Neural cell (in vitro differentiated cells): ENCODE data around the gene GNG10. TPM values are rescaled to one million over a fixed set of nuclear protein-coding genes. Genes with fewer than 3 reads are reported as not detected.

Experiments
- H2AFZ ChIP-seq: fragments of 200-600, 300-800 bp; sonication (generic), shearing (Covaris generic); 2 replicates; pipeline ENCODE4 v1.6.0; 2014; ENCODE audit warnings: low read depth, mild to moderate bottlenecking, antibody characterized with exemption, low read length, moderate library complexity
- H3F3A ChIP-seq: fragments of 200-600 bp; shearing (Covaris generic); 2 replicates; pipeline ENCODE4 v1.6.1; 2016; ENCODE audit warnings: mild to moderate bottlenecking, moderate library complexity, mixed read lengths, antibody characterized with exemption, low read length; ENCODE audit not compliant: insufficient read depth, poor library complexity, severe bottlenecking
- H3K27ac ChIP-seq: fragments of 200-600, 300-800 bp; sonication (generic), shearing (Covaris generic); 2 replicates; pipeline ENCODE4 v1.5.1; 2014; ENCODE audit warnings: mild to moderate bottlenecking, low read length, moderate library complexity
- H3K27me3 ChIP-seq: fragments of 300-800, 200-600 bp; sonication (generic), shearing (Covaris generic); 2 replicates; pipeline ENCODE4 v1.6.0; 2014; ENCODE audit warnings: mild to moderate bottlenecking, low read depth, low read length, moderate library complexity; ENCODE audit not compliant: insufficient read depth
- H3K36me3 ChIP-seq: fragments of 300-800, 200-600 bp; sonication (generic), shearing (Covaris generic); 2 replicates; pipeline ENCODE4 v1.5.1; 2014; ENCODE audit warnings: mild to moderate bottlenecking, antibody characterized with exemption, low read length, moderate library complexity; ENCODE audit not compliant: insufficient read depth
- H3K4me2 ChIP-seq: fragments of 300-800, 200-600 bp; sonication (generic), shearing (Covaris generic); 2 replicates; pipeline ENCODE4 v1.6.0; 2014; ENCODE audit warnings: mild to moderate bottlenecking, low read length
- H3K4me3 ChIP-seq: fragments of 300-800, 200-600 bp; sonication (generic), shearing (Covaris generic); 2 replicates; pipeline ENCODE4 v1.5.1; 2014; ENCODE audit warnings: mild to moderate bottlenecking, low read length, moderate library complexity
- H3K79me2 ChIP-seq: fragments of 200-600 bp; shearing (Covaris generic); replicated peaks from 2 replicates; pipeline ENCODE4 v1.6.0; 2014; ENCODE audit warnings: mild to moderate bottlenecking, low read length, moderate library complexity; ENCODE audit not compliant: insufficient read depth
- H3K9ac ChIP-seq: fragments of 300-800, 200-600 bp; sonication (generic), shearing (Covaris generic); 2 replicates; pipeline ENCODE4 v1.6.1; 2016; ENCODE audit warnings: mild to moderate bottlenecking, low read length, mixed read lengths
- H3K9me2 ChIP-seq: fragments of 200-600 bp; shearing (Covaris generic); 2 replicates; pipeline ENCODE4 v1.6.1; 2016; ENCODE audit warnings: mild to moderate bottlenecking, low read length, mixed read lengths; ENCODE audit not compliant: insufficient read depth
- H3K9me3 ChIP-seq: fragments of 200-600, 300-800 bp; sonication (generic), shearing (Covaris generic); 2 replicates; pipeline ENCODE4 v1.6.1; 2016; ENCODE audit warnings: mild to moderate bottlenecking, mixed run types, low read length, moderate library complexity, mixed read lengths
- H4K20me1 ChIP-seq: fragments of 200-600 bp; shearing (Covaris generic); 2 replicates; pipeline ENCODE4 v1.6.1; 2016; ENCODE audit warnings: mild to moderate bottlenecking, mixed run types; ENCODE audit not compliant: insufficient read depth
- CTCF ChIP-seq: fragments of 450-650 bp; IDR thresholded peaks from 2 replicates; pipeline ENCODE4 v1.5.1; 2014; ENCODE audit warnings: antibody characterized with exemption, mild to moderate bottlenecking, moderate library complexity; ENCODE audit not compliant: poor library complexity, severe bottlenecking
- EP300 ChIP-seq: fragments of 450-650 bp; conservative IDR thresholded peaks from 2 replicates; pipeline ENCODE4 v1.6.1; 2014; ENCODE audit warnings: antibody characterized with exemption, mild to moderate bottlenecking, moderate library complexity; ENCODE audit not compliant: poor library complexity, severe bottlenecking
- EZH2 ChIP-seq: fragments of 200-600, 300-800 bp; shearing (Covaris generic), sonication (generic); IDR thresholded peaks from 2 replicates; pipeline ENCODE4 v1.6.1; 2014; ENCODE audit warnings: antibody characterized with exemption, low read length, borderline replicate concordance, mild to moderate bottlenecking; ENCODE audit not compliant: insufficient read depth, poor library complexity, severe bottlenecking
- MXI1 ChIP-seq: fragments of 450-650 bp; conservative IDR thresholded peaks from 2 replicates; pipeline ENCODE4 v1.6.1; 2014; ENCODE audit warnings: antibody characterized with exemption, mild to moderate bottlenecking; ENCODE audit not compliant: poor library complexity, severe bottlenecking
- POLR2AphosphoS5 ChIP-seq: IDR thresholded peaks from 2 replicates; pipeline ENCODE4 v1.6.1; 2012
- RAD21 ChIP-seq: fragments of 450-650 bp; conservative IDR thresholded peaks from 2 replicates; pipeline ENCODE4 v1.6.1; 2014; ENCODE audit warnings: antibody characterized with exemption, mild to moderate bottlenecking, moderate library complexity
- REST ChIP-seq: IDR thresholded peaks from 2 replicates; pipeline ENCODE4 v1.6.1; 2012; ENCODE audit warnings: borderline replicate concordance
- SMC3 ChIP-seq: fragments of 450-650 bp; conservative IDR thresholded peaks from 2 replicates; pipeline ENCODE4 v1.6.1; 2014; ENCODE audit warnings: antibody characterized with exemption, mild to moderate bottlenecking, moderate library complexity; ENCODE audit not compliant: poor library complexity
- TAF1 ChIP-seq: IDR thresholded peaks from 2 replicates; pipeline ENCODE4 v1.6.1; 2012; ENCODE audit warnings: low read depth
- polyA plus RNA-seq: library from polyadenylated mRNA; depleted of rRNA; stranded (reverse); fragments of >200 nt; gene quantifications from 2 replicates; pipeline ENCODE4 v1.2.3, GENCODE V29; 2014

Gene GNG10
- polyA plus RNA-seq, 1 donor from 2014 or later, result 69.6 TPM

- no peak overlapping the region for H2AFZ ChIP-seq
- no peaks in the 10 kb centered on the region for H3K27me3 ChIP-seq
- TF ChIP-seq RAD21 (peak; percentile 58), EP300 (no peak), REST (no peak), CTCF (peak; percentile 59), EZH2 (no peak), SMC3 (peak; percentile 47), MXI1 (no peak), POLR2AphosphoS5 (no peak), TAF1 (no peak)
- H3K9me3 ChIP-seq, result no peaks in the 10 kb centered on the region
- H3K79me2 ChIP-seq, result no peaks in the 10 kb centered on the region
- H3K9ac ChIP-seq, result no peak overlapping the region
- H3K27ac ChIP-seq, result no peak overlapping the region
- H3F3A ChIP-seq, result no peaks in the 10 kb centered on the region
- no peaks in the 10 kb centered on the region for H3K9me2 ChIP-seq
- H3K36me3 ChIP-seq, result no peaks in the 10 kb centered on the region
- H3K4me2 ChIP-seq, result no peak overlapping the region
- H4K20me1 ChIP-seq, result no peaks in the 10 kb centered on the region
- H3K4me3 ChIP-seq, result no peak overlapping the region
Observed at GRCh38 chr9:111691672-111692329, 30.4 kb downstream of the GNG10 start.

- no peak overlapping the region for H2AFZ ChIP-seq
- no peak for TF ChIP-seq TAF1
- TF ChIP-seq POLR2AphosphoS5, result no peak
- TF ChIP-seq MXI1, result no peak
- no peak for TF ChIP-seq SMC3
- no peak for TF ChIP-seq RAD21
- TF ChIP-seq REST, result no peak
- no peak for TF ChIP-seq EP300
- TF ChIP-seq CTCF, result no peak
- TF ChIP-seq EZH2, result no peak
- no peaks in the 10 kb centered on the region for H3K36me3 ChIP-seq
- no peaks in the 10 kb centered on the region for H4K20me1 ChIP-seq
- no peaks in the 10 kb centered on the region for H3K79me2 ChIP-seq
- H3K27me3 ChIP-seq, result no peaks in the 10 kb centered on the region
- no peak overlapping the region for H3K9ac ChIP-seq
- no peaks in the 10 kb centered on the region for H3K9me3 ChIP-seq
- H3K4me2 ChIP-seq, result no peak overlapping the region
- H3K9me2 ChIP-seq, result no peaks in the 10 kb centered on the region
- H3K27ac ChIP-seq, result no peak overlapping the region
- H3K4me3 ChIP-seq, result no peak overlapping the region
- no peaks in the 10 kb centered on the region for H3F3A ChIP-seq
Observed at GRCh38 chr9:111696796-111697195, 35.4 kb downstream of the GNG10 start.
